Activated naive CD8-positive, alpha-beta T cell treated with anti-CD3 and anti-CD28 coated beads for 36 hours (primary cell): ENCODE measurements around the gene PARL. TPM values are rescaled to one million over a fixed set of nuclear protein-coding genes. Genes with fewer than 3 reads are reported as not detected.

Experiments used
- DNase-seq: peaks from one replicate; pipeline ENCODE4 v3.0.0; 2021
- H3K27ac Mint-ChIP-seq: one replicate; pipeline ENCODE4 v1.8.0; 2022; ENCODE audit warnings: mild to moderate bottlenecking, moderate library complexity, mixed read lengths
- H3K27me3 Mint-ChIP-seq: one replicate; pipeline ENCODE4 v1.8.0; 2022; ENCODE audit warnings: mild to moderate bottlenecking, mixed read lengths
- H3K36me3 Mint-ChIP-seq: one replicate; pipeline ENCODE4 v1.8.0; 2021; ENCODE audit warnings: mild to moderate bottlenecking, mixed read lengths
- H3K4me1 Mint-ChIP-seq: one replicate; pipeline ENCODE4 v1.8.0; 2021; ENCODE audit warnings: mixed read lengths
- H3K4me3 Mint-ChIP-seq: one replicate; pipeline ENCODE4 v1.8.0; 2022; ENCODE audit warnings: mild to moderate bottlenecking, moderate library complexity, mixed read lengths
- H3K9me3 Mint-ChIP-seq: one replicate; pipeline ENCODE4 v1.8.0; 2022; ENCODE audit warnings: mixed read lengths
- total RNA-seq, 2 experiments: library from RNA; stranded (reverse); gene quantifications; one replicate each; pipeline ENCODE4 v1.2.3, GENCODE V29; 2021

Gene PARL
- total RNA-seq, 2 experiments from 2014 or later, result 107 to 108 TPM

DNA sequence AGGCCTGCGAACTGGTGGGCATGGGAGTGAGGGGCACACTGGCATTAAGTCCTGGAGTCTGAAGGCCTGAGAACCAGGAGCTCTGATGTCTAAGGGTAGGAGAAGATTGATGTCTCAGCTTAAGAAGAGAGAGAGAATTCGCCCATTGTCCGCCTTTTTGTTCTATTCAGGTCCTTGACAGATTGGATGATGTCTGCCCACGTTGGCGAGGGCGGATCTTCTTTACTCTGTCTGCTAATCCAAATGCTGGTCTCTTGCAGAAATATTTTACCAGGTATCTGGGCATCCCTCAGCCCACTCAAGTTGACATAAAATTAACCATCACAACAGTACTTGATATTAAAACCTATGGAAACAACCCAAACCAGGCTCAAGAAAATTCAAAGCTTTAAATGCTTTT is 103.4 kb downstream of the PARL start:
- Mint-ChIP-seq H3K36me3 (peaks cover 40% of the 10 kb centered on the region), H3K27me3 (no peaks in the 10 kb centered on the region), H3K4me3 (no peak overlapping the region), H3K4me1 (peaks cover 2% of the 10 kb centered on the region), H3K9me3 (no peaks in the 10 kb centered on the region), H3K27ac (no peak overlapping the region)
- no peak for DNase-seq

GRCh38 chr3:183779896-183780465 is 104.7 kb downstream of the PARL start:
- DNase-seq, result no peak
- H3K4me1 Mint-ChIP-seq, result peaks cover 2% of the 10 kb centered on the region
- no peak overlapping the region for H3K4me3 Mint-ChIP-seq
- no peaks in the 10 kb centered on the region for H3K9me3 Mint-ChIP-seq
- H3K27me3 Mint-ChIP-seq, result no peaks in the 10 kb centered on the region
- no peak overlapping the region for H3K27ac Mint-ChIP-seq
- peaks cover 39% of the 10 kb centered on the region for H3K36me3 Mint-ChIP-seq

Other genes starting within 250 kb of the PARL start
- gene KLHL24, start 249.3 kb downstream of the PARL start, total RNA-seq, result 1 to 10 TPM; 6.7 to 8.0 TPM
- gene YEATS2, start 187.1 kb downstream of the PARL start, total RNA-seq, result 10 to 100 TPM; 40.1 to 45.1 TPM
- gene MAP6D1, start 59.3 kb downstream of the PARL start, total RNA-seq, result 1 to 10 TPM; 5.3 to 6.5 TPM
- 10 to 100 TPM; 13.1 to 14.1 TPM for gene ABCC5, start 133.0 kb upstream of the PARL start, total RNA-seq
- not detected for gene HTR3D, start 146.9 kb upstream of the PARL start, total RNA-seq
- not detected for gene HTR3C, start 168.2 kb upstream of the PARL start, total RNA-seq
- not detected for gene HTR3E, start 212.2 kb upstream of the PARL start, total RNA-seq